ENCODE measurements around the gene SGO1. TPM values are rescaled to one million over a fixed set of nuclear protein-coding genes. Genes with fewer than 3 reads are reported as not detected.

SGO1 gene
- total RNA-seq, 1 donor from 2014 or later, result not detected

- intact Hi-C loops (cut with DNase I), result no loop called here
- Histone ChIP-seq H3K4me3 (no peak overlapping the region), H3K27me3 (no peaks in the 10 kb centered on the region), H3K27ac (no peak overlapping the region), H3K36me3 (peaks cover 13% of the 10 kb centered on the region), H3K9me3 (no peaks in the 10 kb centered on the region), H3K4me1 (no peaks in the 10 kb centered on the region)
- TF ChIP-seq CTCF (IDR thresholded peaks at IDR 0.05), result no peak
- DNase-seq (no peak), ATAC-seq (peak; percentile 52)
Observed at GRCh38 chr3:20141851-20142250, 44.2 kb downstream of the SGO1 start.

- no peak for DNase-seq
- TF ChIP-seq CTCF (IDR thresholded peaks at IDR 0.05), result no peak
- H3K27ac ChIP-seq, result no peak overlapping the region
- no peaks in the 10 kb centered on the region for H3K4me1 ChIP-seq
- H3K4me3 ChIP-seq, result no peak overlapping the region
- no peaks in the 10 kb centered on the region for H3K9me3 ChIP-seq
- intact Hi-C loops (cut with DNase I), result no loop called here
- no peak for ATAC-seq
- H3K36me3 ChIP-seq, result peaks cover 14% of the 10 kb centered on the region
- no peaks in the 10 kb centered on the region for H3K27me3 ChIP-seq
Observed at GRCh38 chr3:20141316-20141715, 44.7 kb downstream of the SGO1 start.

GRCh38 chr3:20140881-20141280, 45.1 kb downstream of the SGO1 start:
- Histone ChIP-seq H3K4me3 (no peak overlapping the region), H3K4me1 (no peaks in the 10 kb centered on the region), H3K27ac (no peak overlapping the region), H3K36me3 (peaks cover 14% of the 10 kb centered on the region), H3K9me3 (no peaks in the 10 kb centered on the region), H3K27me3 (no peaks in the 10 kb centered on the region)
- no peak for DNase-seq
- intact Hi-C loops (cut with DNase I), result no loop called here
- no peak for TF ChIP-seq CTCF (IDR thresholded peaks at IDR 0.05)
- no peak for ATAC-seq

GRCh38 chr3:20137647-20138046, 48.4 kb downstream of the SGO1 start:
- no peak overlapping the region for H3K4me3 ChIP-seq
- no peak overlapping the region for H3K27ac ChIP-seq
- DNase-seq (no peak), ATAC-seq (no peak)
- H3K9me3 ChIP-seq, result no peaks in the 10 kb centered on the region
- no peaks in the 10 kb centered on the region for H3K27me3 ChIP-seq
- peaks cover 20% of the 10 kb centered on the region for H3K36me3 ChIP-seq
- H3K4me1 ChIP-seq, result no peaks in the 10 kb centered on the region
- TF ChIP-seq CTCF (IDR thresholded peaks at IDR 0.05), result no peak
- intact Hi-C loops (cut with DNase I), result no loop called here

GRCh38 chr3:20136231-20136630, 49.8 kb downstream of the SGO1 start:
- no peak overlapping the region for H3K27ac ChIP-seq
- no peaks in the 10 kb centered on the region for H3K9me3 ChIP-seq
- H3K4me3 ChIP-seq, result no peak overlapping the region
- ATAC-seq (no peak), DNase-seq (no peak)
- H3K27me3 ChIP-seq, result no peaks in the 10 kb centered on the region
- peaks cover 20% of the 10 kb centered on the region for H3K36me3 ChIP-seq
- no peak for TF ChIP-seq CTCF (IDR thresholded peaks at IDR 0.05)
- H3K4me1 ChIP-seq, result no peaks in the 10 kb centered on the region
- intact Hi-C loops (cut with DNase I), result no loop called here

GRCh38 chr3:20130106-20130505, 55.9 kb downstream of the SGO1 start:
- no peaks in the 10 kb centered on the region for H3K4me1 ChIP-seq
- DNase-seq (no peak), ATAC-seq (no peak)
- TF ChIP-seq CTCF (IDR thresholded peaks at IDR 0.05), result no peak
- no peak overlapping the region for H3K4me3 ChIP-seq
- no peaks in the 10 kb centered on the region for H3K27me3 ChIP-seq
- H3K9me3 ChIP-seq, result no peaks in the 10 kb centered on the region
- intact Hi-C loops (cut with DNase I), result no loop called here
- H3K36me3 ChIP-seq, result peaks cover 24% of the 10 kb centered on the region
- no peak overlapping the region for H3K27ac ChIP-seq
